ENCODE measurements around the gene KRT17. TPM values are rescaled to one million over a fixed set of nuclear protein-coding genes. Genes with fewer than 3 reads are reported as not detected.
A peak's percentile ranks its signal among the peaks of the same experiment; 100 is the strongest.
"Not testable (repeated sequence)": the region's sequence is repeated elsewhere in the genome, so short reads cannot be mapped to it uniquely, and the experiment has no call there.

The KRT17 gene
- total RNA-seq, 2 experiments from 2014 or later: not detected

DNA sequence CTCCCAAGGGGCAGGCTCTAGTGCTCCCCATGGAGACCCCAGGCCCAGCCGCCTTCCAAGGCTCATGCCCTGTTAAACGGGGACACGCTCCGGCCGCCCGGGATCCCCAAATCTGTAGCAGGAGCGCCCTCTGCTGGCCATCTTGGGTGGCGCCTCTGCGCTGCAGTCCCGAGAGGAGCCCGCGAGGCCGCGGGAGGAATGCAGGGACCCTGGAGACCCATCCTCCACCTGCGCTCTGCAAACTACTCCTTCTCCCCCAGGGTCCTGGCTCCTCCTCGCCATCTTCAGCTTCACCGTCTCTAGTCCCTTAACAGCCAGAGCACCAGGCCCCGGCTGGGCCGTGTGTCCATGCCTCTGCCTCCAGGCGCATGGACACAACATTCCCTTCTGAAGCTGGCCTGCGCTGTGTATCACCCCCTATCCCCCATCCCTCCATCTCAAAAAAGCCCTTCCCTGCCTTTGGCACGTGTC lies 23.6 kb upstream of the KRT17 start:
- Mint-ChIP-seq H3K9me3 (no peaks in the 10 kb centered on the region), H3K4me1 (ENCODE audit: low read depth) (peaks cover 12% of the 10 kb centered on the region), H3K36me3 (ENCODE audit: low read depth) (no peaks in the 10 kb centered on the region), H3K27me3 (no peaks in the 10 kb centered on the region), H3K27ac (no peak overlapping the region), H3K4me3 (peak overlapping the region; percentile 86)
- no peaks in the 10 kb centered on the region for H3K9me3 ChIP-seq (ENCODE audit: control insufficient read depth in 1 of 2, insufficient read depth in 1 of 2, low read length in 2 of 2)
- peak; percentile 81 for TF ChIP-seq CTCF (IDR thresholded peaks at IDR 0.05)
- no peaks in the 10 kb centered on the region for H3K36me3 ChIP-seq (ENCODE audit: insufficient read depth, low read length)
- no peak overlapping the region for H3K27ac ChIP-seq (ENCODE audit: low read depth in 1 of 2, low read length in 2 of 2)
- intact Hi-C loops (cut with DNase I, micrococcal nuclease): loop anchor here (1.0 to 5.0 kb wide), 8 partner anchors 14 to 846 kb away; no protein-coding TSS in a partner anchor
- CTCF ChIA-PET: interaction anchor here (0.6 to 7.7 kb wide), 21 partner anchors 13 to 1032 kb away, joined by 3 to 110 read pairs (median 8); partner anchors contain the start of gene EIF1
- peak; percentile 76 to 95 (median 88) for DNase-seq
- ATAC-seq (ENCODE audit: poor library complexity): peak; percentile 72
- POLR2A ChIA-PET: interaction anchor here (1.2 to 3.0 kb wide), 7 partner anchors 15 to 791 kb away, joined by 4 to 35 read pairs (median 5); partner anchors contain the start of gene EIF1
- H3K4me3 ChIP-seq (ENCODE audit: low read length): peak overlapping the region; percentile 67
- no peaks in the 10 kb centered on the region for H3K27me3 ChIP-seq (ENCODE audit: control insufficient read depth in 1 of 2, insufficient read depth in 2 of 2, low read length in 2 of 2)
- H3K4me1 ChIP-seq (ENCODE audit: insufficient read depth, low read length): peaks cover 15% of the 10 kb centered on the region

GRCh38 chr17:41647038-41647813 lies 22.9 kb upstream of the KRT17 start:
- ChIA-PET CTCF (interaction anchor here (0.6 to 7.7 kb wide), 11 partner anchors 14 to 790 kb away, joined by 4 to 110 read pairs (median 13); partner anchors contain the start of gene EIF1), POLR2A (interaction anchor here (2.0 to 3.0 kb wide), 3 partner anchors 19 to 98 kb away, joined by 16 to 35 read pairs (median 22); partner anchors contain the start of gene EIF1)
- ATAC-seq (ENCODE audit: poor library complexity) (no peak), DNase-seq (no peak)
- Mint-ChIP-seq H3K4me3 (no peak overlapping the region), H3K36me3 (ENCODE audit: low read depth) (no peaks in the 10 kb centered on the region), H3K27ac (no peak overlapping the region), H3K4me1 (ENCODE audit: low read depth) (peaks cover 12% of the 10 kb centered on the region), H3K9me3 (no peaks in the 10 kb centered on the region), H3K27me3 (no peaks in the 10 kb centered on the region)
- Histone ChIP-seq H3K36me3 (ENCODE audit: insufficient read depth, low read length) (no peaks in the 10 kb centered on the region), H3K9me3 (ENCODE audit: control insufficient read depth in 1 of 2, insufficient read depth in 1 of 2, low read length in 2 of 2) (no peaks in the 10 kb centered on the region), H3K4me3 (ENCODE audit: low read length) (no peak overlapping the region), H3K27me3 (ENCODE audit: control insufficient read depth in 1 of 2, insufficient read depth in 2 of 2, low read length in 2 of 2) (no peaks in the 10 kb centered on the region), H3K27ac (ENCODE audit: low read depth in 1 of 2, low read length in 2 of 2) (no peak overlapping the region), H3K4me1 (ENCODE audit: insufficient read depth, low read length) (peaks cover 15% of the 10 kb centered on the region)
- TF ChIP-seq CTCF (IDR thresholded peaks at IDR 0.05): no peak
- intact Hi-C loops (cut with DNase I, micrococcal nuclease): loop anchor here (5.0 kb wide), 3 partner anchors 325 to 845 kb away; no protein-coding TSS in a partner anchor

DNA sequence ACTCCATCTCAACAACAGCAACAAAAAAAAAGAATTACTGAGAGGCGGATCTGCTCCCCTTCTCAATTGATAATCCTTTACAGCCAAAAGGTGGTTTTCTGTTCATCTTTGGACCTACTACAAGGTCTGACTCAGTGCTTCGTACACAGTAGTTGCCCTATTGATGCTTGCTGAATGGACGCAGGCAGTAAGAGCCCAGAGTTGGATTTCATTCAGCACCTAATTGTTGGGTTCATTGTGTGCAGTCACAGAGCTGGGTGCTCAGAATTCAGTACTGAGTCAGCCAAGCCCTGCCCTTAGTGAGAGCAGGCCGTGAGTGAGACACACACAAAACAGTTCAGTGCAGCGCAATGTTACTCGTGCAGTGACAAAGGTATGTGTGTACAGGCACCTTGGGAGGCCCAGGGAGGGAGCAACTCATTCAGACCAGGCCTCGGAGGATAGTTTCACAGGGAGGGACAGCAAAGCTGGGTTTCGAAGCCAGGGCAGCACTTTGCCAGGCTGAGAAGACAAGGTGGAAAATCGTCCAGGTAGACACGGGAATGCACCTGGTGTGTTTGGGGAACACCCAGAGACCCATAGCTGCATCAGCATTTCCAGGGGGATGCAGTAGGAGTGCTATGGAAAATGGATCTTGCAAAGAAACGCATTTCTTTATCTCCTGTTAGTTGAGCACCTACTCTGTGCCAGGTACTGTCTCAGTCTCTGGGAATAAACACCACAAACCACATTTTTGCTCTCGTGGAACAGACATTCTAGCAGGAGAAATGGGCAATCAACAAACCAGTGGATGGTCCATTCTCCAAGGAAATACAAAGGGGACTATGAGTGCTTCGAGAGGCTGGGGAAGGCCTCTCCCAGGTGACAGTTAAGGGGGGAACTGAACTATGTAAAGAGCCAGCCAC lies 18.1 kb upstream of the KRT17 start:
- POLR2A ChIA-PET: no interaction called here
- CTCF ChIA-PET: interaction anchor here (1.3 kb wide), 1 partner anchor 20 kb away, joined by 4 read pairs; no protein-coding TSS in a partner anchor
- Mint-ChIP-seq H3K27ac (no peak overlapping the region), H3K9me3 (no peaks in the 10 kb centered on the region), H3K36me3 (ENCODE audit: low read depth) (no peaks in the 10 kb centered on the region), H3K4me1 (ENCODE audit: low read depth) (no peaks in the 10 kb centered on the region), H3K4me3 (no peak overlapping the region), H3K27me3 (no peaks in the 10 kb centered on the region)
- Histone ChIP-seq H3K4me3 (ENCODE audit: low read length) (no peak overlapping the region), H3K36me3 (ENCODE audit: insufficient read depth, low read length) (no peaks in the 10 kb centered on the region), H3K27ac (ENCODE audit: low read depth in 1 of 2, low read length in 2 of 2) (no peak overlapping the region), H3K27me3 (ENCODE audit: control insufficient read depth in 1 of 2, insufficient read depth in 2 of 2, low read length in 2 of 2) (no peaks in the 10 kb centered on the region), H3K4me1 (ENCODE audit: insufficient read depth, low read length) (peaks cover under 1% of the 10 kb centered on the region), H3K9me3 (ENCODE audit: control insufficient read depth in 1 of 2, insufficient read depth in 1 of 2, low read length in 2 of 2) (no peaks in the 10 kb centered on the region)
- TF ChIP-seq CTCF (IDR thresholded peaks at IDR 0.05): no peak
- intact Hi-C loops (cut with DNase I, micrococcal nuclease): no loop called here
- DNase-seq: no peak
- ATAC-seq (ENCODE audit: poor library complexity): no peak

- H3K4me1 ChIP-seq (ENCODE audit: insufficient read depth, low read length); POLR2A ChIA-PET; intact Hi-C loops (cut with DNase I, micrococcal nuclease): not testable (repeated sequence)
These were observed 16.2 kb upstream of the KRT17 start for GRCh38 chr17:41640596-41640995.

More at GRCh38 chr17:41640596-41640995, 16.2 kb upstream of the KRT17 start:
- H3K27me3 ChIP-seq (ENCODE audit: control insufficient read depth in 1 of 2, insufficient read depth in 2 of 2, low read length in 2 of 2); H3K27me3 Mint-ChIP-seq; H3K9me3 ChIP-seq (ENCODE audit: control insufficient read depth in 1 of 2, insufficient read depth in 1 of 2, low read length in 2 of 2); ATAC-seq (ENCODE audit: poor library complexity); H3K4me1 Mint-ChIP-seq (ENCODE audit: low read depth); H3K4me3 Mint-ChIP-seq; H3K27ac Mint-ChIP-seq; H3K27ac ChIP-seq (ENCODE audit: low read depth in 1 of 2, low read length in 2 of 2); H3K36me3 Mint-ChIP-seq (ENCODE audit: low read depth); H3K9me3 Mint-ChIP-seq; H3K36me3 ChIP-seq (ENCODE audit: insufficient read depth, low read length); H3K4me3 ChIP-seq (ENCODE audit: low read length); DNase-seq: not testable (repeated sequence)
- CTCF ChIA-PET: interaction anchor here (1.4 kb wide), 1 partner anchor 22 kb away, joined by 3 read pairs; no protein-coding TSS in a partner anchor

Measured in CD4-positive, alpha-beta T cell (primary cell).